ENCODE measurements around the gene RUSF1.

The RUSF1 gene

DNA sequence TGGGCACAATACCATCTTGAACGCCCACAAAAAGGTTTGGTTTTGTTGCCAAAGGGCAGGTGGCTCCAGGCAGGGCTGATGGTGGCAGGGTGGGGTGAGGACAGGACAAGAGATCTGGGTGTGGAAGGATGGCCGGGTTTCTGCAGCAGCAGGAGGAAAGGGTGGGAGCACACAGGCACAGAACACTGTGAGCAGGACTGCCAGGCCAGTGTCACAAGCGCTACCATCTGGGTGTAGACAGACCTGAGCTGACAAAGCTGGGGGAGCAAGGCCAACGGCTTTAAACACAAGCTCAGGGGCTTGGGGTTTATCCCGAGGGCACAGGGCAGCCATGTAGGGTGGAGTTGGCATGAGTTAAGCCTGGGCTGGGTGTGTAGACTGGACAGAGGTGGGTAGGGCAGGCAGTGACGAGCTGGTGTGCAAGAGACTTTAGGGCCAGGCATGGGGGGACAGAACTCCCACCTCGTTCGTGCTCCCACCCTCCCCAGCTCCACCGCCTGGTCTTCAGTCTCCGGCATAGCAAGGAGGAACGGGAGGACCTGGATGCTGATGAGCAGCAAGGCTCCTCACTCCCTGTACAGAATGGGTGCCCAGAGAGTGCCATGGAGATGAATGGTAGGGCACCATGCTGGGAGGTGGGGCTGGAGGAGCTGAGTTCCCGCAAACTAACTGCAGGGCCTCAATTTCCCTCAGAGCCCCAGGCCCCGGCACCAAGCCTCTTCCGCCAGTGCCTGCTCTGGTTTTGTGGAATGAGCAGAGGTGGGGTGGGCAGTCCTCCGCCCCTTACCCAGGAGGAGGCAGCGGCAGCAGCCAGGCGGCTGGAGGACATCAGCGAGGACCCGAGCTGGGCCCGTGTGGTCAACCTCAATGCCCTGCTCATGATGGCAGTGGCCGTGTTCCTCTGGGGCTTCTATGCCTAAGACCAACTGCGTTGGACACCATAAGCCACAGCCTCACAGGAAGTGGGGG is 18.3 kb downstream of the RUSF1 start:
- no peak for DNase-seq (ENCODE audit: extremely low spot score)
- CTCF ChIA-PET: no interaction called here
- TF ChIP-seq L3MBTL2 (conservative IDR thresholded peaks at IDR 0.05) (no peak), SUZ12 (IDR thresholded peaks at IDR 0.05) (no peak), CTBP1 (IDR thresholded peaks at IDR 0.05; ENCODE audit: borderline replicate concordance) (no peak)
- POLR2A ChIA-PET: interaction anchor here (1.1 kb wide), 1 partner anchor 18 kb away, joined by 3 read pairs; the partner anchor contains the start of gene RUSF1

DNA sequence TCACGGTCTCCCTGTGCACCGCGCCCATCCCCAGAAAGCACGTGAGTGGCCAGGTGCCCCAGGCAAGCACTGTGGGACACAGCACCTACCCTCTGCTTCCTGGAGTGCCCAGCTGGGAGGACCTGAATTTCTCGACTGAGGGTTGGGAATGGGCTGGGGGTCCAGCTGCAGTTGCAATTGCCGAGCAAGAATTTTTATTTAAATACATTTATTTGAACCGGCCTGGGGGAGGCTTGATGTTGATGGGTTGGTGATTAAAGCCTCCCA is 19.0 kb downstream of the RUSF1 start:
- CTCF ChIA-PET: no interaction called here
- TF ChIP-seq HDGF (IDR thresholded peaks at IDR 0.05; ENCODE audit: borderline replicate concordance) (no peak), NFRKB (IDR thresholded peaks at IDR 0.05) (no peak), ZNF384 (IDR thresholded peaks at IDR 0.05) (no peak), L3MBTL2 (conservative IDR thresholded peaks at IDR 0.05) (no peak), ELF4 (IDR thresholded peaks at IDR 0.05) (no peak), ARNT (IDR thresholded peaks at IDR 0.05) (no peak), FOXM1 (IDR thresholded peaks at IDR 0.05; ENCODE audit: borderline replicate concordance) (no peak), LEF1 (IDR thresholded peaks at IDR 0.05; ENCODE audit: borderline replicate concordance) (no peak)
- POLR2A ChIA-PET: no interaction called here

GRCh38 chr16:31488468-31489297 is 19.5 kb downstream of the RUSF1 start:
- ChIA-PET CTCF (no interaction called here), POLR2A (no interaction called here)
- no peak for DNase-seq (ENCODE audit: extremely low spot score)
- no peak for TF ChIP-seq FOXK2 (IDR thresholded peaks at IDR 0.05)
- no peak for TF ChIP-seq BHLHE40 (IDR thresholded peaks at IDR 0.05; ENCODE audit: borderline replicate concordance)
- TF ChIP-seq SUZ12 (IDR thresholded peaks at IDR 0.05): no peak
- TF ChIP-seq TARDBP (IDR thresholded peaks at IDR 0.05): no peak
- no peak for TF ChIP-seq LEF1 (IDR thresholded peaks at IDR 0.05; ENCODE audit: borderline replicate concordance)

More for the DNA sequence above, 19.0 kb downstream of the RUSF1 start:
- no peak for DNase-seq (ENCODE audit: extremely low spot score)

DNA sequence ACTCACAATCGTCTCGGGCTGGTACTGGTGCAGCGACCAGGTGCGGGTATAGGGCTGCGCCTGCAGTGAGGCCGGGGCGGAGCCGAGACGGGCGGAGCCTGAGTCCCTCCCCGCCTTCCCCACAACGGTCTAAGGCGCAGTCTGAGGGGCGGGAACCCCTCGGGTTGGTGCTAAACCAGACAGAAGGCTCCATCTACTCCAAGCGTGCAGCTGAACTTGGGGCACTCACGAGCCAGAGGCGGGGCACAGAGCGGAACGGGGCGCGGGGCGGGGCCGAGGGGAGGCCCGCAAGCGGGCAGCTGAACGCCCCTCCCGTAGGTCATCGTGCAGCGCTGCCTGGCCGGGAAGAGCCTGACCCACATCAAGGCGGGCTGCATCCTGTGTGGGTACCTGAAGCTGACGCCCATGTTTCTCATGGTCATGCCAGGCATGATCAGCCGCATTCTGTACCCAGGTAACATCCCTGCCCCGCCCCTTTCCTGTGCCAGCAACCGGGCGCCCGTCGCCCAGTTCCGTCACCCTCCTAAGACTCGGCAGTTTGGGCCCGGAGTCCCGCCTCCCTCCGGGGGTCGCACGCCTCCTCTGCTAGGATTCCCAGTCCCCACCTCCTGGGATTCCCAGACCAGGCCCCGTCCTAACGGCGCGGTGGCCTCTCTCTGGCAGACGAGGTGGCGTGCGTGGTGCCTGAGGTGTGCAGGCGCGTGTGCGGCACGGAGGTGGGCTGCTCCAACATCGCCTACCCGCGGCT is 20.3 kb downstream of the RUSF1 start:
- DNase-seq (ENCODE audit: extremely low spot score): no peak
- ChIA-PET CTCF (no interaction called here), POLR2A (no interaction called here)
- TF ChIP-seq CTBP1 (IDR thresholded peaks at IDR 0.05; ENCODE audit: borderline replicate concordance): no peak
- TF ChIP-seq NFRKB (IDR thresholded peaks at IDR 0.05): no peak
- no peak for TF ChIP-seq PKNOX1 (IDR thresholded peaks at IDR 0.05)
- TF ChIP-seq SP1 (IDR thresholded peaks at IDR 0.05): no peak
- TF ChIP-seq FOXK2 (IDR thresholded peaks at IDR 0.05): no peak
- TF ChIP-seq FOXM1 (IDR thresholded peaks at IDR 0.05; ENCODE audit: borderline replicate concordance): no peak
- no peak for TF ChIP-seq ARNT (IDR thresholded peaks at IDR 0.05)
- TF ChIP-seq TARDBP (IDR thresholded peaks at IDR 0.05): no peak
- no peak for TF ChIP-seq FOXA1 (IDR thresholded peaks at IDR 0.05)
- TF ChIP-seq LEF1 (IDR thresholded peaks at IDR 0.05; ENCODE audit: borderline replicate concordance): no peak
- TF ChIP-seq L3MBTL2 (conservative IDR thresholded peaks at IDR 0.05): no peak

DNA sequence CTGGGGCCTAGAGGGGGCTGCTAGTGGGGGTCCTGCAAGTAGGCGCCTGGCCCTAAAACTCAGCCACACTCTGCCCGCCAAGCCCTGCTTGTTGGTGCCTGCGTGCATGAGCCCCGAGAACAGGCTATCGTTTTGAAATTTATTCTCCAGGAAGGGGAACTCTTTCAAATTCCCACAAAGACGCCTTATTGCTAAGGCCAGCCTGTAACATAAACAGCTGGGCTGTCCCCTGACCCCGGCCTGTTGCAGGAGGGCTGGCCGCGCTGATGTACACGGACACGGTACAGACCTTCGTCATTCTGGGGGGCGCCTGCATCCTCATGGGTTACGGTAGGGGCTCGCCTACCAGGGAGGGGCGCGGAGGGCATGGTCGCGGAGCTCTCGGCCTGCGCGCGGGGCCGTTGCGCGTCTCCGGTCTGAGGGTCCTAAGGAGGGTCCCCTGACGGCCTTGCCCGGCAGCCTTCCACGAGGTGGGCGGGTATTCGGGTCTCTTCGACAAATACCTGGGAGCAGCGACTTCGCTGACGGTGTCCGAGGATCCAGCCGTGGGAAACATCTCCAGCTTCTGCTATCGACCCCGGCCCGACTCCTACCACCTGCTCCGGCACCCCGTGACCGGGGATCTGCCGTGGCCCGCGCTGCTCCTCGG is 21.0 kb downstream of the RUSF1 start:
- CTCF ChIA-PET: no interaction called here
- DNase-seq (ENCODE audit: extremely low spot score): no peak
- TF ChIP-seq TARDBP (IDR thresholded peaks at IDR 0.05): no peak
- TF ChIP-seq CTBP1 (IDR thresholded peaks at IDR 0.05; ENCODE audit: borderline replicate concordance): no peak
- TF ChIP-seq FOXK2 (IDR thresholded peaks at IDR 0.05): no peak
- no peak for TF ChIP-seq L3MBTL2 (conservative IDR thresholded peaks at IDR 0.05)
- TF ChIP-seq SP1 (IDR thresholded peaks at IDR 0.05): no peak
- no peak for TF ChIP-seq SUZ12 (IDR thresholded peaks at IDR 0.05)
- no peak for TF ChIP-seq BHLHE40 (IDR thresholded peaks at IDR 0.05; ENCODE audit: borderline replicate concordance)
- TF ChIP-seq ZNF384 (IDR thresholded peaks at IDR 0.05): no peak
- no peak for TF ChIP-seq NFRKB (IDR thresholded peaks at IDR 0.05)
- no peak for TF ChIP-seq LEF1 (IDR thresholded peaks at IDR 0.05; ENCODE audit: borderline replicate concordance)
- TF ChIP-seq HDGF (IDR thresholded peaks at IDR 0.05; ENCODE audit: borderline replicate concordance): no peak
- TF ChIP-seq FOXM1 (IDR thresholded peaks at IDR 0.05; ENCODE audit: borderline replicate concordance): no peak
- TF ChIP-seq PKNOX1 (IDR thresholded peaks at IDR 0.05): no peak
- no peak for TF ChIP-seq FOXA1 (IDR thresholded peaks at IDR 0.05)
- no peak for TF ChIP-seq ELF4 (IDR thresholded peaks at IDR 0.05)
- no peak for TF ChIP-seq ARNT (IDR thresholded peaks at IDR 0.05)
- POLR2A ChIA-PET: no interaction called here

GRCh38 chr16:31486045-31486444 is 22.1 kb downstream of the RUSF1 start:
- no peak for DNase-seq (ENCODE audit: extremely low spot score)
- ChIA-PET POLR2A (no interaction called here), CTCF (no interaction called here)
- no peak for TF ChIP-seq HDGF (IDR thresholded peaks at IDR 0.05; ENCODE audit: borderline replicate concordance)

All from HEK293T (cell line).